Measurements from ENCODE around the gene SLC43A2. TPM values are rescaled to one million over a fixed set of nuclear protein-coding genes. Genes with fewer than 3 reads are reported as not detected.

The SLC43A2 gene
- total and polyA plus RNA-seq, 2 of the 13 experiments (the other 11 are each of a cell fraction or from before 2014, with no cell fraction given) = 7.3 to 20.0 TPM

DNA sequence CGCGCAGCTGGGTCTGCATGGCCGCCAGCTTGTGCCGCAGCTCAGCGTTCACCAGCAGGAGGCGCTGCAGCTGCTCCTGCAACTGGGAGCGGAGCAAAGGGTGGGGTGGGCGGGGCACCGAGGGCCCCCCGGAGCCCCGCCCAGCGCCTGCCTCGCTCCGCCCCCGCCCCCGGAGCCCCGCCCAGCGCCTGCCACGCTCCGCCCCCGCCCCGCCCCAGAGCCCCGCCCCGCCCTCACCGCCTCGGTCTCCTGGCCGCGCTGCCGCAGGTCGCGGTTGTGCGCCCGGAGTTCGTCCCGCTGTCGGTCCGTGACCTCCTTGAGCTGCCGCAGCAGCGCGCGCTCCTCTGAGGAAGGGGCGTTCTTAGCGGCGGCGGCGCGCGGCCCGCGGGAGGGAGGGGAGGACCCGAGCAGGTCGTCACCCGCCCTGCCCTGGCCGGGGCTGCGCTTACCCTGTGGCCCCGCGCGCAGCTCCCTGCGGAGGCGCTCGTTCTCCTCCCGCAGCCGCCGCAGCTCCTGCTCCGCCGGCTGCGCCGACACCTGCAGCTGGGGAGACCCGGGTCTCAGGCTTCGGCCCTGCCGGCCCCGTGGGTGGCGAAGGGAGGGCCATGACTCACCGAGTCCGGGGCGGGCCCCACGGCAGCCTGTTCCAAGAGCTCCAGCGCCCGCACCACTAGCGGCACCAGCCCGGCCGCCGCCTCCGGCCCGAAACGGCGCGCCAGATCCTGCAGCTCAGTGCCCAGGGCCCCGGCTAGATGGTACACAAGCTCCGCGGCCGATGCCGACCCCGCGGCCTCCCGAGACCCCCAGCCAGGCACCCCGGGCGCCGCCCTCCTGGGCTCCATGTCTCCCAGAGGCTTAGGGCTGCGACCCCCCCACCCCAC is 20.6 kb upstream of the SLC43A2 start (continued):
- peak; percentile 76 for TF ChIP-seq RBM39 (IDR thresholded peaks at IDR 0.05; ENCODE audit: low read depth, low read length, poor library complexity, severe bottlenecking)
- peak; percentile 85 for TF ChIP-seq POLR2AphosphoS5 (IDR thresholded peaks at IDR 0.05; ENCODE audit: low read depth, low read length)
- no peak for TF ChIP-seq JUN (CRISPR knock-in tag; IDR thresholded peaks at IDR 0.05)
- TF ChIP-seq PAX8 (CRISPR knock-in tag; IDR thresholded peaks at IDR 0.05; ENCODE audit: borderline replicate concordance) = peak; percentile 95
- no peak for TF ChIP-seq RBAK (CRISPR knock-in tag; IDR thresholded peaks at IDR 0.05)
- TF ChIP-seq, protein P1, sequence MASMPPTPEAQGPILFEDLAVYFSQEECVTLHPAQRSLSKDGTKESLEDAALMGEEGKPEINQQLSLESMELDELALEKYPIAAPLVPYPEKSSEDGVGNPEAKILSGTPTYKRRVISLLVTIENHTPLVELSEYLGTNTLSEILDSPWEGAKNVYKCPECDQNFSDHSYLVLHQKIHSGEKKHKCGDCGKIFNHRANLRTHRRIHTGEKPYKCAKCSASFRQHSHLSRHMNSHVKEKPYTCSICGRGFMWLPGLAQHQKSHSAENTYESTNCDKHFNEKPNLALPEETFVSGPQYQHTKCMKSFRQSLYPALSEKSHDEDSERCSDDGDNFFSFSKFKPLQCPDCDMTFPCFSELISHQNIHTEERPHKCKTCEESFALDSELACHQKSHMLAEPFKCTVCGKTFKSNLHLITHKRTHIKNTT (CRISPR knock-in tag; IDR thresholded peaks at IDR 0.05) = no peak
- TF ChIP-seq, protein P2, sequence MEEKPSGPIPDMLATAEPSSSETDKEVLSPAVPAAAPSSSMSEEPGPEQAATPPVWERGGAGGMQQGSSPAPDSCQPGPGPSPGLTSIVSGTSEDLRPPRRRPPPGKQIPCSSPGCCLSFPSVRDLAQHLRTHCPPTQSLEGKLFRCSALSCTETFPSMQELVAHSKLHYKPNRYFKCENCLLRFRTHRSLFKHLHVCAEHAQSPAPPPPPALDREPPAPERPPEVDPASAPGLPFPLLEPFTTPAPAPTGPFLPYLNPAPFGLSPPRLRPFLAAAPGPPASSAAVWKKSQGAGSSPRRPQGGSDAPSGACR (CRISPR knock-in tag; IDR thresholded peaks at IDR 0.05) = 0 out of 2 replicates have a peak, but pooled peaks have one; percentile 22
- TF ChIP-seq, protein P3, sequence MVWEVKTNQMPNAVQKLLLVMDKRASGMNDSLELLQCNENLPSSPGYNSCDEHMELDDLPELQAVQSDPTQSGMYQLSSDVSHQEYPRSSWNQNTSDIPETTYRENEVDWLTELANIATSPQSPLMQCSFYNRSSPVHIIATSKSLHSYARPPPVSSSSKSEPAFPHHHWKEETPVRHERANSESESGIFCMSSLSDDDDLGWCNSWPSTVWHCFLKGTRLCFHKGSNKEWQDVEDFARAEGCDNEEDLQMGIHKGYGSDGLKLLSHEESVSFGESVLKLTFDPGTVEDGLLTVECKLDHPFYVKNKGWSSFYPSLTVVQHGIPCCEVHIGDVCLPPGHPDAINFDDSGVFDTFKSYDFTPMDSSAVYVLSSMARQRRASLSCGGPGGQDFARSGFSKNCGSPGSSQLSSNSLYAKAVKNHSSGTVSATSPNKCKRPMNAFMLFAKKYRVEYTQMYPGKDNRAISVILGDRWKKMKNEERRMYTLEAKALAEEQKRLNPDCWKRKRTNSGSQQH (CRISPR knock-in tag; IDR thresholded peaks at IDR 0.05; ENCODE audit: low read depth) = no peak
- no peak for TF ChIP-seq ZNF7 (CRISPR knock-in tag; IDR thresholded peaks at IDR 0.05)
- TF ChIP-seq ZNF562 (CRISPR knock-in tag; IDR thresholded peaks at IDR 0.05; ENCODE audit: borderline replicate concordance) = no peak
- no peak for TF ChIP-seq ZNF382 (CRISPR knock-in tag; IDR thresholded peaks at IDR 0.05; ENCODE audit: borderline replicate concordance)
- peak; percentile 85 for TF ChIP-seq MYPOP (CRISPR knock-in tag; IDR thresholded peaks at IDR 0.05)
- peak; percentile 62 for TF ChIP-seq ZFY (CRISPR knock-in tag; IDR thresholded peaks at IDR 0.05)
- TF ChIP-seq ZIK1 (CRISPR knock-in tag; IDR thresholded peaks at IDR 0.05; ENCODE audit: borderline replicate concordance, low read depth) = peak; percentile 6; the same call in 1 of the 2 replicates
- TF ChIP-seq ZNF800 (CRISPR knock-in tag; IDR thresholded peaks at IDR 0.05) = peak; percentile 84
- no peak for TF ChIP-seq TRIM22 (IDR thresholded peaks at IDR 0.05)
- TF ChIP-seq IRF2 (CRISPR knock-in tag; IDR thresholded peaks at IDR 0.05) = no peak
- TF ChIP-seq ZNF691 (CRISPR knock-in tag; IDR thresholded peaks at IDR 0.05; ENCODE audit: borderline replicate concordance, low read depth) = peak; percentile 44; the same call in 1 of the 2 replicates
- TF ChIP-seq CC2D1A (CRISPR knock-in tag; IDR thresholded peaks at IDR 0.05) = no peak
- TF ChIP-seq ZNF180 (CRISPR knock-in tag; IDR thresholded peaks at IDR 0.05; ENCODE audit: borderline replicate concordance, low read depth) = no peak

Data from HepG2 (cell line).